Measurements from ENCODE around the gene BMP6. TPM values are rescaled to one million over a fixed set of nuclear protein-coding genes. Genes with fewer than 3 reads are reported as not detected.

Gene BMP6
- total RNA-seq, 1 experiment from 2014 or later: not detected

DNA sequence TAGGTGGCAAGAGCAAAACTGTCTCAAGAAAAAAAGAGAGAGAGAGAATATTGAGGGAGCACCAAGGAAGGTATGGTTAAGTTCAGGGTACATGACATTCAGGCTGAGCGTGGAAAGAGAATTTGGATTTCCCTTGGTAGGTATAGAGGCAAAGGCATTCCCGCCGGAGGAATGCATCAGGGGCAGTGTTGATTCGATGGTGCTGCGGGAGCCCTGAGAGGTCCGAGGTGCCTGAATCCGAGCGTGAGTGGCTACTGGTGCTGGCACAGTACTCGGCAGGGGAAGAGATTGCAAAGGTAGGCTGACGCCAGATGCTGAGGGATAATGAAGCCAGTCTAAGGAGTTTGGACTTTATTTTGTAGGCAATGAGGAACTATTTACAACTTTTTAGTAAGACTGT, 20.0 kb downstream of the BMP6 start:
- TF ChIP-seq, protein P1, sequence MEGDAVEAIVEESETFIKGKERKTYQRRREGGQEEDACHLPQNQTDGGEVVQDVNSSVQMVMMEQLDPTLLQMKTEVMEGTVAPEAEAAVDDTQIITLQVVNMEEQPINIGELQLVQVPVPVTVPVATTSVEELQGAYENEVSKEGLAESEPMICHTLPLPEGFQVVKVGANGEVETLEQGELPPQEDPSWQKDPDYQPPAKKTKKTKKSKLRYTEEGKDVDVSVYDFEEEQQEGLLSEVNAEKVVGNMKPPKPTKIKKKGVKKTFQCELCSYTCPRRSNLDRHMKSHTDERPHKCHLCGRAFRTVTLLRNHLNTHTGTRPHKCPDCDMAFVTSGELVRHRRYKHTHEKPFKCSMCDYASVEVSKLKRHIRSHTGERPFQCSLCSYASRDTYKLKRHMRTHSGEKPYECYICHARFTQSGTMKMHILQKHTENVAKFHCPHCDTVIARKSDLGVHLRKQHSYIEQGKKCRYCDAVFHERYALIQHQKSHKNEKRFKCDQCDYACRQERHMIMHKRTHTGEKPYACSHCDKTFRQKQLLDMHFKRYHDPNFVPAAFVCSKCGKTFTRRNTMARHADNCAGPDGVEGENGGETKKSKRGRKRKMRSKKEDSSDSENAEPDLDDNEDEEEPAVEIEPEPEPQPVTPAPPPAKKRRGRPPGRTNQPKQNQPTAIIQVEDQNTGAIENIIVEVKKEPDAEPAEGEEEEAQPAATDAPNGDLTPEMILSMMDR (conservative IDR thresholded peaks at IDR 0.05): no peak

GRCh38 chr6:7747016-7747415, 21.1 kb downstream of the BMP6 start:
- H3K4me1 ChIP-seq (replicated peaks; ENCODE audit: insufficient read depth): no peaks in the 10 kb centered on the region
- H3K27ac ChIP-seq: no peak overlapping the region
- intact Hi-C loops (cut with micrococcal nuclease; ENCODE audit: unreplicated experiment): no loop called here
- no peaks in the 10 kb centered on the region for H3K9me2 ChIP-seq (ENCODE audit: insufficient read depth)
- no peak overlapping the region for H2AFZ ChIP-seq
- no peak for TF ChIP-seq EZH2 (IDR thresholded peaks at IDR 0.05; ENCODE audit: low read depth)
- TF ChIP-seq, protein P1 (conservative IDR thresholded peaks at IDR 0.05): no peak
- H3K36me3 ChIP-seq (ENCODE audit: low read depth): no peaks in the 10 kb centered on the region
- no peaks in the 10 kb centered on the region for H3K79me2 ChIP-seq (ENCODE audit: low read depth)
- no TSS peak for BruUV-seq (replicated peaks)
- H3K27me3 ChIP-seq (ENCODE audit: insufficient read depth, low read depth): no peaks in the 10 kb centered on the region
- H4K20me1 ChIP-seq (ENCODE audit: insufficient read depth): no peaks in the 10 kb centered on the region
- no peak for DNase-seq
- H3K4me3 ChIP-seq: no peak overlapping the region
- H3F3A ChIP-seq (ENCODE audit: insufficient read depth, low read depth): no peaks in the 10 kb centered on the region
- H3K9me3 ChIP-seq (ENCODE audit: insufficient read depth, low read depth): no peaks in the 10 kb centered on the region
- CTCF ChIA-PET: interaction anchor here (0.6 kb wide), 1 partner anchor 15 kb away, joined by 7 read pairs; no protein-coding TSS in a partner anchor
- no peak overlapping the region for H3K4me2 ChIP-seq
- POLR2A ChIA-PET (ENCODE audit: unreplicated experiment): no interaction called here

More for the DNA sequence above, 20.0 kb downstream of the BMP6 start:
- intact Hi-C loops (cut with micrococcal nuclease; ENCODE audit: unreplicated experiment): no loop called here
- Histone ChIP-seq H3K9me3 (ENCODE audit: insufficient read depth, low read depth) (no peaks in the 10 kb centered on the region), H3F3A (ENCODE audit: insufficient read depth, low read depth) (no peaks in the 10 kb centered on the region), H3K9me2 (ENCODE audit: insufficient read depth) (no peaks in the 10 kb centered on the region), H3K36me3 (ENCODE audit: low read depth) (no peaks in the 10 kb centered on the region), H3K4me2 (no peak overlapping the region), H2AFZ (no peak overlapping the region), H3K4me1 (replicated peaks; ENCODE audit: insufficient read depth) (no peaks in the 10 kb centered on the region), H3K27me3 (ENCODE audit: insufficient read depth, low read depth) (no peaks in the 10 kb centered on the region), H3K27ac (no peak overlapping the region), H3K79me2 (ENCODE audit: low read depth) (no peaks in the 10 kb centered on the region), H4K20me1 (ENCODE audit: insufficient read depth) (no peaks in the 10 kb centered on the region), H3K4me3 (no peak overlapping the region)
- BruUV-seq (replicated peaks): no TSS peak
- ChIA-PET CTCF (no interaction called here), POLR2A (ENCODE audit: unreplicated experiment) (no interaction called here)
- DNase-seq: no peak

- H3K36me3 ChIP-seq (ENCODE audit: low read depth): no peaks in the 10 kb centered on the region
- TF ChIP-seq, protein P1 (conservative IDR thresholded peaks at IDR 0.05): no peak
- no peak for TF ChIP-seq EZH2 (IDR thresholded peaks at IDR 0.05; ENCODE audit: low read depth)
- BruUV-seq (replicated peaks): no TSS peak
- no peaks in the 10 kb centered on the region for H3K9me2 ChIP-seq (ENCODE audit: insufficient read depth)
- no peaks in the 10 kb centered on the region for H4K20me1 ChIP-seq (ENCODE audit: insufficient read depth)
- H3K4me1 ChIP-seq (replicated peaks; ENCODE audit: insufficient read depth): no peaks in the 10 kb centered on the region
- intact Hi-C loops (cut with micrococcal nuclease; ENCODE audit: unreplicated experiment): no loop called here
- H3K4me2 ChIP-seq: no peak overlapping the region
- H3K4me3 ChIP-seq: no peak overlapping the region
- no peaks in the 10 kb centered on the region for H3K79me2 ChIP-seq (ENCODE audit: low read depth)
- ChIA-PET POLR2A (ENCODE audit: unreplicated experiment) (no interaction called here), CTCF (no interaction called here)
- H3K9me3 ChIP-seq (ENCODE audit: insufficient read depth, low read depth): no peaks in the 10 kb centered on the region
- H3K27me3 ChIP-seq (ENCODE audit: insufficient read depth, low read depth): no peaks in the 10 kb centered on the region
- H2AFZ ChIP-seq: no peak overlapping the region
- H3K27ac ChIP-seq: no peak overlapping the region
- DNase-seq: no peak
- H3F3A ChIP-seq (ENCODE audit: insufficient read depth, low read depth): no peaks in the 10 kb centered on the region
Measured at GRCh38 chr6:7747433-7747832, 21.5 kb downstream of the BMP6 start.
